UCSD-AML1 (cell line): Measurements from ENCODE around the gene SLCO2A1.

Source experiments
- DNase-seq: peaks from one replicate; lab custom pipeline; 2025; ENCODE audit not compliant: unreplicated experiment; lab: John Stamatoyannopoulos, UW

SLCO2A1 gene

DNA sequence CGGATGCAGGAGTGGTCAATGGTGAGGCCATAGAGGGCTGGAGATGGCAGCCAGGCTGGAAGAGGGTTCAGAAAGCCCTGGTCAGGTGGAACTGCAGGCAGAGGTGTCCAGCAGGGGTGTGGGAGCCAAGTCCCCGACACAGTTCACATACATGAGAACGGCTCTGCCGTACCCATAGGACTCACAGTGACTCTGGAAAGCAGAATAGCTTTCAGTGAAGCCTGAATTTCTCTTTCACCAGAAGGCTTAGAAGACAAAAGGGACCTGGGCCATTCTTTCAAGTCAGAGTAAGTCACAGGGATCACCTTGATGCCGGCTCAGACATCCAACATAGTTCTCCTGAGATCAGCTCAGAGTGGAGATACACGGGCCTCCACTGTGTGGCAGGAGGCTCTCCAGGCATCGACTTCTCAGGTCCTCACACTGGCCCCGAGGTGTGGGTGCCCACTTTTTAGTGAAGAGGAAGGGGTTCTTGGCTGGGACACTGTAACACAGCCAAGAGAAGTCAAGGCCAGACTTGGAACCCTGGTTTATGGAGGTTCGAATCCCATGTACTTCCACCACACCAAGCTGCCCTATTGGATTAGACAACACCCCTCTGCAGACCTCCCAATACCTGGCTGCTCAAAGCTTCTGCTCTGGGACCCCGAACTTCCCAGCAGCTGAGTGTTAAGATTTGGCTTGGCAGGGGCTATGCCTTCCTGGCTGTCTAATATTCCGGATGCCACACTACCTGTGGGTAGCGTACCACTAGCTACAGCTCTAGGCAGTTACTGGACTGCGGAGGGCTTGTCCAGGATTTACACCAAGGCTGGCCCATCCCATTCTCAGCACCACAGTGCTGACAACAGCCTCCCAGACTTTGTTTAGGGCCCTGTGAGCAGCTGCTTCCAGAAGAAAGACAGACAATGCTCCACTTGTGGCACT lies 93.6 kb downstream of the SLCO2A1 start:
- no peak for DNase-seq

GRCh38 chr3:133934996-133935842 lies 94.5 kb downstream of the SLCO2A1 start:
- DNase-seq, result no peak

DNA sequence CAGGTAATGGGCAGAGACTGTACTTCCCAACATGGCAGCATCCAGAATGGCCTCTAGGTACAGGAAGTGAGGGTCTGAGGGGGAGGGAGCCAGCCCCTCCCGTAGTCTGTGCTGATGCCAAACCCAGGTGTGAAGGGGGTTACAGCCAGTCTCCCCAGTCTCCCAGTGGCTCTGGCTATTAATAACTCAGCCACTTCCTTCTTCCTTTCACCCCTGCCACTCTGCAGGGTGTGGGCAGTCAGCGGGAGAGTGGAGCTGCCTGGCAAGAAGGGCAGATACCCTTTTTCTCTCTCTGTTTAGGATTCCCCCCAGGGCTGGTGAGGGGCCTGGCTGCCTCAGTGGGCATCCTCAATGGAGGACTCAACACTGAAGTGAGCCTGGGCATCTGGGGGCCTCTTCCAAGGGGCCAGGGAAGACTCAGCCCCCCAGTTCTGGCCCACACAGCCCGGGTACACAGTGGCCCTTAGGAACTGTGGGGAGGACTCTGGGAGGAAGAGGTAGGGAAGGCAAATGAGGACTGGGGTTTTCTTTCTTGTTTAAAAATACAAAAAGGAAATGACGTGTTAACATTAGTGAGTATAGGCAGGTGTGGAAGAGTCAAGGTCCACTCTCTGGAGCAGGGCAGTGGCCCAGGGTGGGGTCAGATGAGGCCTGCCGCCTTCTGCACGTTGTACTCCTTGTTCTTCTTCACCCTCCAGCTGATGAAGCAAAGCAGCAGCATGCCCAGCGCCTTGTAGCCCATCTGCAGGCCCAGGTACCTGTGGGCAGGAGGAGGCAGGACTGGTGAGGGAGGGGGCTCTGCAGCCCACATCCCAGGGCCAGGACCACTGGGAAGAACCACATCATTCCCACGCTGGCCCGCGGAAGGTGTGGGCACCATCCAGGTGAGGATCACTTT lies 95.4 kb downstream of the SLCO2A1 start:
- DNase-seq, result peak; percentile 48

DNA sequence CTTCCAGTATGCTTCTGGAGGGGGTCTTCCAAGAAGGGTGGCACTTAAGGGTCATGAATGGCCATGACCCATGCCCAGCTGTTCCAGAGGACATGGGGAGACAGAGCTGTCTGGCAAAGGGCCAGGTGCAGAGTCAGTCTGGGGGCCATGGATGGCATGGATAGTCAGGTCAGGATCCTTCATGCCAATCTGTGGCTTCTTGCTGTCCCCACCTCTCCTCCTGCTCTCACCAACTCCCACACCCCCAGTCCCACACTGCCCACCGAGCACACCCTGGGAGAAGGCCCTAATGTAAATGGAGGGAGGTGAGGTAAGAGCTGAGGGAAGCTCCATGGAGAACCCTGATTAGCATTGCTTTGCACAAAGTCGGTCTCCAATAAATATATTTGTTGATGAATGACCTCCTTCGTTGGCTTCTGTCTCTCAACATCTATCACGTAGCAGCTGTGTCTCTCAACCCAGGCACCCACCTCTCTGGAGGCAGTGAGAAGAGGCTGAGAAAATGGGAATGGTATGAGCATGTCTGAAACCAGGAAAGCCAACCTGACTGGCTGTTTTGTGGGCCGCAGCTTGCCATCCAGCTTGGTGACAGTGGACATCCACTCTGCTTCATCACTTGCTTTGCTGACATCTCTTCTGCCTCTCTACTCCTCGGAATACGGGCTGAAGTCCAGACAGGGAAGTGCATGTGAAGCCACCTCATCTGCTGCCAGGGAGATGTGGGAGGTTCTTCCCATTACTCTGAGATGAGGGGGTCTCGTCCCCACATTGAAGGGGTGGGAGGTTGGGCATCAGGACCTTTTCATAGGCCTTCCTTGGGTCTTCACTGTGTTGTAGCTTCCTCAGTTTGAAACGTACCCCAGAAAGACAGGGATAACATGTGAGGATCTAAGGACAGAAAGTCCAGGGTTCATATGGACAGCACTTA lies 96.4 kb downstream of the SLCO2A1 start:
- DNase-seq, result no peak

GRCh38 chr3:133932009-133932408 lies 97.7 kb downstream of the SLCO2A1 start:
- no peak for DNase-seq

DNA sequence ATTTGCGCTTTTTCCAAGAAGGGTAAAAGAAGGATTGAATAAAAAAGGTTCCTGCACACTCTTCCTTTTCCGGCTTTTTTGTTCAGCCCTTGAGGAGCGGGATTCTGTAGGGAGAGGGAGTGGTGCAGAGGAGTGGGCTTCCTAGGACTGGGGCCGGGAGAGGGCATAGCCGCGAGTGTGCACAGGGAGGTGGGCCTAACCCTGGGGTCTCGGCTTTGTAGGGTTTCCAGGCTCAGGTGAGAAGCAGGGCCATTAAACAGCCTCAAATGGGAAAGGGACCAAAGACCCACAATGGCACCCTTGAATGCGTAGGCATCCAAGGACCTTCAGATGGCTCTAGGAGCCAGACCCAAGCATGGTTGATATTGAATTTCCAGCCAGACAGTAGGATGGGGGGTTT lies 98.6 kb downstream of the SLCO2A1 start:
- no peak for DNase-seq

- no peak for DNase-seq
These were observed 99.3 kb downstream of the SLCO2A1 start for GRCh38 chr3:133930341-133930933.

- no peak for DNase-seq
These were observed 100.7 kb downstream of the SLCO2A1 start for GRCh38 chr3:133928903-133929607.

DNA sequence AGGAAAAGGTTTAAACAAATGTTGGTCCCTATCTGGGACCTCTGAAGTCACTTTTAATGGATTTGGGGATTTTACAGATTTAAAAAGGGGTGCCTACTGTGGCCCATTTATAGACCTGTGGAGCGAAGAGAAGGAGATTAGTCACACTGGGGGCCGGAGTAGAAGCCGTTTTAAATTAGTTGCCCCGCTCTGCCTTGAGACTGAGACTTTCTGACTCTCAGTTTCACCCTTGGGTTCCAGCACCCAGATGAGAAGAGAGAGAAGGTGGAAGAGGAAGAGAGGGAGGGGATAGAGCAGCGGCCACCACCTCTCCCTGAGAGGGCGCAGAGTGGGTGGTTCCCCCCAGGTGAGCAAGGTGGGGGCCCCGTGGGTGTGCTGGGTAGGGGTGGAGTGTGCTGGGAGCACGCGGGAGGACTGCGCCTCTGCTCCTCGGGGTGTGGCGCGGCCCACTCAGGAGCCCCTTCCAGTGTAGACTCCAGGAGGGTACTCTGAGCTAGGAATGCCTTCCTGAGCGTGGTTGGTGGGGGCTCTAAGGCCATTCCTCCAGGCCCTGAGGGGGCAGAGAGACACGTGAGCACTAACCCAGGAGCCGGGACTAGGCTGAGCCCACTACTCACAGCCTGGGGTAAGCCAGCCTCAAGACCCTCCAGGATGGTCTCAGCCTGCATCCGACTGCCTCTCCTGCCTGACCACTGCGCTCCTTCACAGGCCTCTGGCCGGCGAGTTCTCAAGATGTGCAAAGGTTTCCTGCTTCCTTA lies 101.4 kb downstream of the SLCO2A1 start:
- DNase-seq, result no peak

- peak; percentile 69 for DNase-seq
These were observed 102.1 kb downstream of the SLCO2A1 start for GRCh38 chr3:133927540-133928066.

GRCh38 chr3:133926736-133927539 lies 102.8 kb downstream of the SLCO2A1 start:
- DNase-seq, result no peak

DNA sequence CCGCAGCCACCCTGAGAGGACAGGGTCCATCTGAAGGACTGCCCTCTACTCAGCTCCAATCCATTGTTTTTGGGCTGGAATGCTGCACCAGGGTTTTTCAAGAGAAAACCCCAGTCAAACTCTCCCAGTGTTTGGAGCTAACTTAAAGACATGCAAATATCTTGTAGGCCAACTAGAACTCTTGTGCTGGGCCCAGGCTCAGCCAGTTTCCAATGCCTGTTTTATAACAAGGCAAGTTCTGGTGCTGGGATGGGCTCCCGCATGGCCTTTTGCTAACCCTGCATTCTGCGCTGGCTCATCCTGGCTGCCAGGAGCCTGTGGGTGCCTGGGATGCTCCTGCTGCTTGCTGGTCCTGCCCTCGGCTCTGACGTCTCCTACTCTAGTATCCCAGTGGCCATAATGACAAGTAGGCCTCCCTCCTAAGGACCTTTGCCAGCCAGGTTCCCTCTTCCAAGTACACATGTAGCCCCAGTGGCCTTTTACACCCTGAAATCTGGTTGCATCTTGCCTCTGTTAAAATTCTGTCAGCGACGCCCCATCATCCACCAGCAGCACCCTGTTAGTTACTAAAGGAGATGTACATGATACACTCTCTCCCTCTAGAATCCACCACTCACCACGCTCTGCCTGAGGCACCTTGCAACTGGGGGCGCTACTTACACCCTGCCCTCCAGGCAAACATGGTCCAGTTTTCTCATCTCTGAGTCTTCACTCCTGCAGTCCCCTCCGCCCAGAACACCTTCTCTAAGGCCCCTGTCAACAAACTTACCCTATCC lies 103.6 kb downstream of the SLCO2A1 start:
- DNase-seq, result no peak

- DNase-seq, result no peak
These were observed 105.7 kb downstream of the SLCO2A1 start for GRCh38 chr3:133924041-133924440.

- no peak for DNase-seq
These were observed 108.1 kb downstream of the SLCO2A1 start for GRCh38 chr3:133921592-133921991.

- DNase-seq, result no peak
These were observed 112.6 kb downstream of the SLCO2A1 start for GRCh38 chr3:133917144-133917543.
